Mesodermal cell (in vitro differentiated cells): ENCODE data around the gene RDH13.
"Not testable (repeated sequence)": the region's sequence is repeated elsewhere in the genome, so short reads cannot be mapped to it uniquely, and the experiment has no call there.

Experiments used
- H3K27ac ChIP-seq: 2 replicates; pipeline ENCODE4 v1.7.0; 2013; ENCODE audit warnings: mild to moderate bottlenecking, low read depth, low read length, moderate library complexity; ENCODE audit not compliant: severe bottlenecking
- H3K36me3 ChIP-seq: 2 replicates; pipeline ENCODE4 v1.7.1; 2013; ENCODE audit warnings: mild to moderate bottlenecking, low read length, moderate library complexity; ENCODE audit not compliant: control insufficient read depth, insufficient read depth
- H3K4me1 ChIP-seq: one replicate; pipeline ENCODE4 v1.7.1; 2013; ENCODE audit warnings: mild to moderate bottlenecking, low read length; ENCODE audit not compliant: insufficient read depth, control insufficient read depth, poor library complexity, severe bottlenecking
- H3K4me3 ChIP-seq: 2 replicates; pipeline ENCODE4 v1.7.0; 2013; ENCODE audit warnings: low read length, control low read depth, mild to moderate bottlenecking; ENCODE audit not compliant: insufficient read depth, poor library complexity, severe bottlenecking; ENCODE audit errors: extremely low read depth
- H3K9me3 ChIP-seq: 2 replicates; pipeline ENCODE4 v1.7.1; 2013; ENCODE audit warnings: mild to moderate bottlenecking, low read length, moderate library complexity; ENCODE audit not compliant: control insufficient read depth
- WGBS, 2 experiments: methylation state at CpG; one replicate each; pipeline ENCODE4 v1.1.5; 2013; ENCODE audit warnings: missing lambda C conversion rate in 2 of 2; ENCODE audit not compliant: insufficient coverage in 2 of 2; 5-methylcytosine and 5-hydroxymethylcytosine counted together

The RDH13 gene

GRCh38 chr19:55060287-55060686 lies 2.7 kb downstream of the RDH13 start:
- H3K4me3 ChIP-seq, H3K27ac ChIP-seq, H3K9me3 ChIP-seq, H3K4me1 ChIP-seq: not testable (repeated sequence)
- WGBS, 2 experiments, result no CpG with 5 or more reads among the region's 9 CpGs
- H3K36me3 ChIP-seq, result peaks cover 38% of the 10 kb centered on the region

- no peaks in the 10 kb centered on the region for H3K9me3 ChIP-seq
- peaks cover 43% of the 10 kb centered on the region for H3K36me3 ChIP-seq
- no peak overlapping the region for H3K4me3 ChIP-seq
- WGBS, 2 experiments, result 92 to 98% methylated on average over 19 to 21 of the region's 23 CpGs
- H3K27ac ChIP-seq, result no peak overlapping the region
- no peaks in the 10 kb centered on the region for H3K4me1 ChIP-seq
Observed at GRCh38 chr19:55058781-55059610, 4.0 kb downstream of the RDH13 start.

GRCh38 chr19:55056827-55057226 lies 6.1 kb downstream of the RDH13 start:
- Histone ChIP-seq H3K4me1 (no peaks in the 10 kb centered on the region), H3K27ac (no peak overlapping the region), H3K9me3 (no peaks in the 10 kb centered on the region), H3K4me3 (no peak overlapping the region), H3K36me3 (peaks cover 55% of the 10 kb centered on the region)
- 94 to 100% methylated on average over 3 to 5 of the region's 9 CpGs for WGBS, 2 experiments

GRCh38 chr19:55053735-55054134 lies 9.2 kb downstream of the RDH13 start:
- Histone ChIP-seq H3K9me3 (no peaks in the 10 kb centered on the region), H3K4me1 (no peaks in the 10 kb centered on the region), H3K36me3 (peaks cover 70% of the 10 kb centered on the region), H3K4me3 (no peak overlapping the region), H3K27ac (no peak overlapping the region)
- WGBS, 2 experiments, result 86 to 98% methylated on average over 7 of the region's 7 CpGs

- H3K4me3 ChIP-seq, result no peak overlapping the region
- H3K9me3 ChIP-seq, result no peaks in the 10 kb centered on the region
- peaks cover 63% of the 10 kb centered on the region for H3K36me3 ChIP-seq
- WGBS, 2 experiments, result 95 to 98% methylated on average over 20 to 22 of the region's 25 CpGs
- H3K4me1 ChIP-seq, result no peaks in the 10 kb centered on the region
- no peak overlapping the region for H3K27ac ChIP-seq
Observed at GRCh38 chr19:55050749-55051532, 12.0 kb downstream of the RDH13 start.

GRCh38 chr19:55048446-55048845 lies 14.5 kb downstream of the RDH13 start:
- no peak overlapping the region for H3K27ac ChIP-seq
- H3K4me3 ChIP-seq, result no peak overlapping the region
- H3K36me3 ChIP-seq, result peaks cover 58% of the 10 kb centered on the region
- WGBS, 2 experiments, result 92 to 98% methylated on average over 12 to 15 of the region's 15 CpGs
- H3K9me3 ChIP-seq, result no peaks in the 10 kb centered on the region
- no peaks in the 10 kb centered on the region for H3K4me1 ChIP-seq

- Histone ChIP-seq H3K36me3 (peaks cover 53% of the 10 kb centered on the region), H3K9me3 (no peaks in the 10 kb centered on the region), H3K27ac (no peak overlapping the region), H3K4me3 (no peak overlapping the region), H3K4me1 (no peaks in the 10 kb centered on the region)
- WGBS, 2 experiments, result 97 to 98% methylated on average over 12 of the region's 12 CpGs
Observed at GRCh38 chr19:55047951-55048350, 15.0 kb downstream of the RDH13 start.

- 89 to 95% methylated on average over 13 to 16 of the region's 17 CpGs for WGBS, 2 experiments
- Histone ChIP-seq H3K9me3 (no peaks in the 10 kb centered on the region), H3K36me3 (peaks cover 58% of the 10 kb centered on the region), H3K4me3 (no peak overlapping the region), H3K4me1 (no peaks in the 10 kb centered on the region), H3K27ac (no peak overlapping the region)
Observed at GRCh38 chr19:55046975-55047622, 15.8 kb downstream of the RDH13 start.

- peaks cover 49% of the 10 kb centered on the region for H3K36me3 ChIP-seq
- WGBS, 2 experiments, result 95% methylated on average over 27 of the region's 30 CpGs
- peaks cover 5% of the 10 kb centered on the region for H3K4me1 ChIP-seq
- H3K4me3 ChIP-seq, result no peak overlapping the region
- H3K9me3 ChIP-seq, result no peaks in the 10 kb centered on the region
- no peak overlapping the region for H3K27ac ChIP-seq
Observed at GRCh38 chr19:55044771-55045716, 17.9 kb downstream of the RDH13 start.

GRCh38 chr19:55044286-55044685 lies 18.7 kb downstream of the RDH13 start:
- Histone ChIP-seq H3K4me3 (no peak overlapping the region), H3K27ac (no peak overlapping the region), H3K4me1 (peaks cover 5% of the 10 kb centered on the region), H3K36me3 (peaks cover 47% of the 10 kb centered on the region), H3K9me3 (no peaks in the 10 kb centered on the region)
- WGBS, 2 experiments, result 96 to 100% methylated on average over 3 to 5 of the region's 5 CpGs
